Umbilical cord (tissue), 2 donors: ENCODE measurements around the gene TNFRSF9. TPM values are rescaled to one million over a fixed set of nuclear protein-coding genes. Genes with fewer than 3 reads are reported as not detected.
"Not testable (repeated sequence)": the region's sequence is repeated elsewhere in the genome, so short reads cannot be mapped to it uniquely, and the experiment has no call there.

Source experiments
- DNase-seq: peaks from one replicate; pipeline ENCODE4 v3.0.0-alpha.2; 2015; ENCODE audit warnings: low spot score
- total RNA-seq: library from RNA; depleted of rRNA; stranded (reverse); fragments of >200 nt; gene quantifications from one replicate; pipeline ENCODE4 v1.2.3, GENCODE V29; 2014; ENCODE audit warnings: low replicate concordance; ENCODE audit not compliant: insufficient read depth

TNFRSF9 gene
- 1.2 TPM for total RNA-seq

DNA sequence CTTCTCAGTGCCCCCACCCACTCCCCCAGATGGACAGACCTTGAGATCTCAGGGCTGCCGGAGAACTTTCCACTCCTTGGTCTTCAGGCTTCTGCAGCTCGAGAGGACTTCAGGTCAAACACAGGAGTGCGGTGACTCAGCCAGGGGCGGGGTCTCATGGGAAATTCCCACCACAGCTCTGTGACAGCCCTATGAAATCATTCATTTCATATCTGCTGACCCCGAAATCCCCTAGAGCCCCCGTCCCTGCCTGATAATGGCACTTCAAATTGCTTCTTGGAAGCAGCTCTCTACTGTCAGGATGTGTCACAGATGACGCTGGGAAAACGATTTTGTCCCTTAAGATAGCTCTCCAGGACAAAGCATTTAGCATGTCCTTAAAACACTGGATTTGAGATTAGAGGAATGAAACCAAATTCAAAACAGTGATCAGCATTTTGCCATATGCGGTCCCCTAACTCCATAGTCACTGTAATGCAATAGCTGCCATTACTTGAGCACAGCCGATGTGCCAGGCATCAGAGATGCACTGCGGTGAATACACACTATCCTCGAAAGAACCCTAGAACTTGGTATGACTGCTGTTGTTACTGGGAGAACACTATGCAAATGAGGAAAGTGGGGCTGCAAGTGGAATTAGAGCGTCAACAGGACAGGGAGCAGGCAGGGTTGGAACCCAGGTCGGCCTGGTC lies at the start of gene TNFRSF9:
Gene TNFRSF9 (minus strand): TSS at position 95 of the 692 bp plus-strand sequence. CDS start 845 bp downstream, outside the sequence.
- DNase-seq = no peak

DNA sequence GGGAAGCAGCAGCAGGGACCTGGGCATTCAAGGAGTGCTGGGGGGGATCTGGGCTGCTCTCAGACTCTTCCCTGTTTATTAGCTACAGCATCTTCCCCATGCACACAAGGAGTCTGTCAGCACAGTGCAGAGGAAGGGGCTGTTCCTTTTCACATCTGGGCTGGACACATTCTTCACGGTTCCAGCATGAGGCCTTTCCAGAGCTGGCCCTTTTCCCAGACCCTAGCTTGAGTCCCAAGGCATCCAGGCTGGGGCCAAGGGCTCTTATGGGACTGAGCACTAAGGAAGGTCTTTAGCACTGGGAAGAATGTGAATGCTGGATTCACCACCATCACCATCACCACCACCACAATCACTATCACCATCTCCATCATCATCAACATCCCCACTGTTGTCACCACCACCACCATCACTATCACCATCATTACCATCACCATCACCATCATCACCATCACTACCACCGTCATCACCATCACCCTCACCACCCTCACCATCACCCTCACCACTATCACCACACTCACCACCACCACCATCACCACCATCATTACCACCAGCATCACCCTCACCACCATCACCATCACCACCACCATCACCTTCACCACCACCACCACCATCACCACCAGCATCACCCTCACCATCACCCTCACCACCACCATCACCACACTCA lies 49.3 kb upstream of the TNFRSF9 start:
- DNase-seq = no peak

DNA sequence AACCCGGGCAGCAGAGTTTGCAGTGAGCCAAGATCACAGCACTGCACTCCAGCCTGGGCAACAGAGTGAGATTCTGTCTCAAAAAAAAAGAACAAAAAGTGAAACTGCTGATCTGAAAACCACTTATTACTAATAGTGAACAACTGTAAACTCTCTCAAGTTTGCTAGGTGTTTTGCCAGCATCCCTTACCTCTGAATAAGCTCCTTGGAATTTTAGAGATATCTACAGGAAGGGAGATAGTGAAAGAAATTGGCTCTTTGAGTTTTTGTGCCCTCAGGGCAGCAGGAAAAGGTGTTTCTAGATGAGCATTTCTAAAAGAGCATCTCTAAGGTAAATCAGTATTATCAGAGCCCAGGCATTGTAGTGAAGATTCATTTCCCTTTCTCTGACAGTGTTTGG lies 47.9 kb upstream of the TNFRSF9 start:
- DNase-seq = no peak

DNA sequence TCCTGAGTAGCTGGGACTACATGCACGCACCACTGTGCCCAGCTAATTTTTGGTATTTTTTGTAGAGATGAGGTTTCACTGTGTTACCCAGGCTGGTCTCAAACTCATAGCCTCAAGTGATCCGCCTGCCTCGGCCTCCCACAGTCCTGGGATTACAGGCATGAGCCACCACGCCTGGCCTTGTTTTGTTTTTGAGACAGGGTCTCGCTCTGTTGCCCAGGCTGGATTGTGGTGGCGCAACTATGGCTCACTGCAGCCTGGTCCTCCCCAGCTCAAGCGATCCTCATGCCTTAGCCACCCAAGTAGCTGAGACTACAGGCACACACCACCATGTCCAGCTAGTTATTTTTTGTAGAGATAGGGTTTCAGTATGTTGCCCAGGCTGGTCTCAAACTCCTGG lies 46.9 kb upstream of the TNFRSF9 start:
- DNase-seq = no peak

DNA sequence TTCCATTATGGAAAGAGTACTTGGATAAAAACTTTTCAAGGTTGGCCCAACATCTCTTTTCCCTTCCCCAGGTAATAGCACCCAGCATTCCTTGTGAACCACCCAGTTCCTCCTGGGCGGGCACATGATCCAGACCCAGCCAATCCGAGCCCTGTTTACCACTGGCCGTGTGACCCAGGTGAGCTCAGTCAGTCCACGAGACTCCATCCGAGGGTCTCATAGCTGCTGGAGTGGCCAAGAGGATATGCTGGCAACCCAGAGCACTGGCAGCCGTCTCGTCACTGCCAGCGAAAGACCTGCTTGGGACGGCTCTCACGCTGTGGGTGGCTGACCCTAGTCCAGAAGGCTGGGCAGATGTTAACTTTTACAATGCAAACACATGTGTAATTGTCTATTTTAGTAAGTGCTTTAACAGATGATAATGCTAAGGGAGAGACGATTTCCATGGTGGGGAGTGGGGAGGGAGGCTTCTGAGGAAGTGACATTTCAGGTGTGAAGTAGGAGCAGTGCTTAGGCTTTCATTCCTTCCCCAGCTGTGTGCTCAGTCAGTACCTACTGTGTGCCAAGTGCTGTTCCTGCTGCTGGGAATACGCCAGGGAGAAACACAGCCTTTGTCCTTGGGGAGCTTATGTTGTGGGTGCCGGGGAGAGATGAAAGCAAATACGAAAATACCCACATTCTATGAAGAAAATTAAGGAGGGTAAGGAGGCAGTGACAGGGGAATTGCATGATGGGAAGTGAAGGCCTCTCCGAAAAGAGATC lies 45.4 kb upstream of the TNFRSF9 start:
- DNase-seq = no peak

DNA sequence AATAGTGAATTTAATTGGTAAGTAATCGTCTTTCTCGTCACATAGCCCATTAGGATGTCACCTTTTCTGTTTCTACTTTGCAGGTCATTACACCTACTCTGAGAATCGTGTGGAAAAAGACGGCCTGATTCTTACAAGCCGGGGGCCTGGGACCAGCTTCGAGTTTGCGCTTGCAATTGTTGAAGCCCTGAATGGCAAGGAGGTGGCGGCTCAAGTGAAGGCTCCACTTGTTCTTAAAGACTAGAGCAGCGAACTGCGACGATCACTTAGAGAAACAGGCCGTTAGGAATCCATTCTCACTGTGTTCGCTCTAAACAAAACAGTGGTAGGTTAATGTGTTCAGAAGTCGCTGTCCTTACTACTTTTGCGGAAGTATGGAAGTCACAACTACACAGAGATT lies 44.2 kb upstream of the TNFRSF9 start:
- no peak for DNase-seq

DNA sequence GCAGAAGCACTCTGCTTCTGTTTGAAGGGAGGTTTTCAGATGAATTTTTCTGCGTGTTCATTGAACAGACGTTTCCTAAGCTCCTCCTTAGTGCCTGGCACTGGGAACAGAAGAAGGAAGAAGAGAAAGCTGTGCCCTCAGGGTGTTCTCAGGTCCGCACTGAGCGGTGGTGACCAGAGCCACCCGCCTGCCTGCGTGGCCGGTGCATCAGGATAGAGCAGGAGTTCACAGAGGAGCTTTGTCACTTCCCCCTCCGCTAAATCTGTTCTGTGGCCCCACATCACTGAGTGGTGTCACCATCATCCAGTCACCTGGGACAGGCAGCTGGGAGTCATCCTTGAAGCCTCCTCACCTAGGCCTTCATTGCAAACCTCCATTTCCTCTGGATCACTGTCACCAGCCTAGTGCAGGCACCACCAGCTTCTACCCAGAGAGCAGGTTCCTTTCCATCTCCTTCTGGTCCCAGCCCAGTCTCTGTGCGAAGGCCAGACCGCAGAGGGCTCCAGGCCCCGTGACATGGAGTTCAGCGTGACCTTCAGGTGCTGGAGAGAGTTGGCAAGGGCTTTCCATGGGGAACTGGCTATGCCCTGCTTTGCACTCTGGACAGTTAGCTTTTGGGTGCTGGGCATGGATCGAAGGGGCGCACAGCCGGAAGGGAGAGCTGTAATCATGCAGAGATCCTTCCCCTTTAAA lies 42.6 kb upstream of the TNFRSF9 start:
- no peak for DNase-seq

DNA sequence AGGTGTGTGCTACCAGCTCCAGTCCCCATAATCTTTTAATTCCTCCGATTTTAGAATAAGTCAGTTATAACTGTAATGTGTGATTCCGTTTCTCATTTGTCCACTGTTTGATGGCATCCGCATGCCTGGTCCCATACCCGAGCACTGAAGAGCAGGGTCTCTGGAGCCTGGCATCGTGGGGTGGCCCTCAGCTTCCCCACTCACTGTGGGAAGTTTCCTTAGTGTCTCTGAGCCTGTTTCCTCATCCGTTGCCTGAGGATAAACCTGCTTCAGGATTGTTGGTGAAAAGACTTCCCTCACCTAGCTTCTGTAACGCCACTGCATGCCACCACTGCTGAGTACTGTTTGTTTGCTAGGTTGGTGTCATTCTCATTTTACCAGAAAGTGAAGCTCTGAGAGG lies 40.3 kb upstream of the TNFRSF9 start:
- no peak for DNase-seq

DNA sequence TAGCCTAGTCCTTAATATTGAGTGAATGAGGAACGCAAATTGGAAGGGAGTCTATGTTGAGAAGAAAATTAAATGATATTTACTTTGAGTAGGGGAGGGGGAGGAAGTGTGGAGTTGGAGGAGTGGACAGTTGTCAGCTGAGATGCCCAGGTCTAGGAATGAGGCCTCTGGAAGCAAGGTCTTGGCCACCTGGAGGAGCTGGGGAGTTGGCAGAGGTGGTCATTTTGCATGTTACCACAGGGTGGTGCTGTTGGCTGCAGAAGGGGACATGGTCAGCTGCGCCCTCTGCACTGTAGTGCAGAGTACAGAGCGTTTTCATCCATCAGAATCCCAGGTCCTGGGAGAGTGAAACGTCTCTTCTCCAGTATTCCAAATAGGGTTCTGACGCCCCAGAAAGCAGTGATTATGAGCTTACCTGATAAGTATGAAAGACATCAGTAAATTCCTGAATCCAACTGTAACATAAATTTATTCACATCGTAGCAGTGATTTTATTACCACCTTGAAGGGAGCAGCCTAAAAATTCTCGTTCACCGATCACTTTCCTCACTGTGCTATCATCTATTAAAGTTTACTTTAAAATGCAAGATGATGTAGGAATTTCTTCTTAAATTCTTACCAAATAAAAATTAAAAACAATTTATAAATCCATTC lies 34.7 kb upstream of the TNFRSF9 start:
- peak; percentile 41 for DNase-seq

DNA sequence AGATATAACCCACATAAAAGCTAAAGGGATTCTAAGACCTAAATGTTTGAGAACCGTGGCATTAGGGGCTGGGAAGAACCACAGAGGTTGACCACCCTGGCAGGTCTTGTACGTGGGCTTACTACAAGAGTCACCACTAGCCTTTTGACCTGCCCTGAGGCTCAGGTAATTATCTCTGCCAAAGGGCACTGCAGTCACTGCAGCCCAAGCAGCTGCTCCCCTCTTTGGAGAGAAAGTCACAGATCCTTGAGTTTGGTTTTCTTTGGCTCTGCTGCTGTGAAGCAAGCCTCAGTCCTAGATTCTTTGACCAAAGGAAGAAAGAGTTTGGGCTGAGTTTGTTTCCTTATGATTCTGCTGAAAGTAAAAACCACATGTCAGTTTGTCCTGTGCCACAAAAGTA lies 32.4 kb upstream of the TNFRSF9 start:
- DNase-seq = no peak

DNA sequence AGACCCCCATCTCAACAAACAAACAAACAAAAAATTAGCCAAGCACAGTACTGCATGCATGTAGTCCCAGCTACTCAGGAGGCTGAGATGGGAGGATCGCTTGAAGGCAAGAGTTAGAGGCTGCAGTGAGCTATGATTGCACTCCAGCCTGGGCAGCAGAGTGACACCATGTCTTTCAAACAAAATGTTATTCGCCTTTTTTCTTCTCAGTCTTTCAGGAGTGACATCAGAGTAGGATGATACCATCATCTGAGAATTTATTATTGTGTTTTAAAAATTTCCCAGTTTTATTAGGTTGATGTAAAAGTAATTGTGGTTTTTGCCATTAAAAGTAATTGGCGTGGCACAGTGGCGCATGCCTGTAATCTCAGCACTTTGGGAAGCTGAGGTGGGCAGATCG lies 31.6 kb upstream of the TNFRSF9 start:
- no peak for DNase-seq

DNA sequence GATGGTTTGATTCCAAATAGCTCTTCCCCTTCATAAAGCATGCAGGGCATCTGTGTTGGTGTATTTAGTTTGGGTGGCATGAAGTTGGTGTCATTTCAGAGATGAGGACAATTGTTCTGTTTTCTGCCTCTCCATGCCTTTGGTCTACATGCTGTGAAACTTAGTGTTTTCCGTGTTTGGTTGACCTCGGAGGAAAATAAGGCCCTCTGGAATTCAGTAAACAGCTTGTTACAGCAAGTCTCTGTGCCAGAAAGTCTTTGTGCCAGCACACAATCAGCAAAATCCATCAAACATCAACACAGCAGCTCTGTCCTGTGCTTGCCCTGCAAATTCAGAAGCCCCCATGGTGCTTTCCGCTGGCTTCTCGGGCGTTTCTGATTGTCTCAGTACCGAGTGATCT lies 30.4 kb upstream of the TNFRSF9 start:
- DNase-seq = no peak

DNA sequence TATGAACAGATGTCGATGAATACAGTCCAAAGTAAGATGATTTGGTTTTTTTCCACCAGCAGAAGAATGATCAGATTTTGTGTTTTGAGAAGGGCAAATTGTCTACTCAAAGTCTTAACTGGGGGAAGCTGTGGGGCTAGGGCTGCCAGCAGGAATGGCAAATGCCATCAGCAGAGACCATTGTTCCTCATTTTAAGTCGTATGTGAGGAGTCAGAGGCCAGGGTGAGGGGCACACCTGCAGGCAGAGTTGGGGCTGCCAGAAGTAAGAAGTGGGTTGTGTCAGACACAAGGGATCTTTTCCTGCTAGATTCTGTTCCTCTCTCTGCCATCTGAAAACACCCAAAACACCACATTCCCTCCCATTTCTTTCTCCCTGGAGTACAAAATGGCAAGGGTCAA lies 29.6 kb upstream of the TNFRSF9 start:
- DNase-seq = no peak

DNA sequence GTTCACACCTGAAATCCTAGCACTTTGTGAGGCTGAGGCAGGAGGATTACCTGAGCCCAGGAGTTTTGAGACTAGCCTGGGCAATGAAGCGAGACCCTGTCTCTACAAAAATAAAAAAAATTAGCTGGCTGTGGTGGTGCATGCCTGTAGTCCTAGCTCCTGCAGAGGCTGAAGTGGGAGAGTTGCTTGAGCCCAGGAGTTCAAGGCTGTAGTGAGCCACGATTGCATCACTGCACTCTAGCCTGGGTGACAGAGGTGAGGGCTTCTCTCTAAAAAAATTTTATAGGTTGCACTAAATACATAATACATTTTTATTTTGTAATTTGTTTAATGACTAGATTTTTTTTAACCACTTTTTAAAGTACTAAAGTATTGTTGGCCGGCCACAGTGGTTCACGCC lies 27.0 kb upstream of the TNFRSF9 start:
- DNase-seq = no peak

DNA sequence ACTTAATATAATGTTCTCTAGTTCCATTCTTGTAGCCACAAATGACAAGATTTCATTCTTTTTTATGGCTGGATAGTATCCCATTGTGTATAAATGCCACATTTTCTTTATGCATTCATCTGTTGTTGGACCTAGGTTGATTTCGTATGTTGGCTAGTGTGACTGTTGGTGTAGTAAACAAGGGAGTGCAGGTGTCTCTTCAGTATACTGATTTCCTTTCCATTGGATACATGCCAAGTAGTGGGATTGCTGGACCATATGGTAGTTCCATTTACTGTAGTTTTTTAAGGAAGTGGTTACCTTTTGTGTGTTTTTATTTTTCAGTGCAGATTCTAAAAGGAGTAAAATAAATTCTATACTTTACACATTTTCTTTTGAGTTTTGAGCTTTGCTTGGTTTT lies 26.6 kb upstream of the TNFRSF9 start:
- no peak for DNase-seq

DNA sequence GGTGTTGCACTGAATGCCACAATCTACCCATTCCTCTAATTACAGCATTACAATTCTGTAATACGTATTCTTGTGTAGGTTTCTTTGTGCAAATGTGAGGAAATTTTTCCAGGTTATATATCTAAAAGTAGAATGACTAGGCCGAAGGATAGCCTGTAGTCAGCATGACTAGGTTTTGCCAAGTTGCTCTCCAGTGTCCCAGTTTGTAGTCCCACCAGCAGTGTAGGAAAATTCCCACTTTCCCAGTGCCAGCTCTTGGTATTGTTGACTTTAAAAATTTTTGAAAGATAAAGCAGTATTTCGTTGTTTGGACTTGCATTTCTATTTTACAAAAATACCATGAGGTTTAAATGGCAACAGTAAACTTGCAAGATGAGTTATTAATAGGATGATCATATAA lies 23.8 kb upstream of the TNFRSF9 start:
- DNase-seq = no peak

DNA sequence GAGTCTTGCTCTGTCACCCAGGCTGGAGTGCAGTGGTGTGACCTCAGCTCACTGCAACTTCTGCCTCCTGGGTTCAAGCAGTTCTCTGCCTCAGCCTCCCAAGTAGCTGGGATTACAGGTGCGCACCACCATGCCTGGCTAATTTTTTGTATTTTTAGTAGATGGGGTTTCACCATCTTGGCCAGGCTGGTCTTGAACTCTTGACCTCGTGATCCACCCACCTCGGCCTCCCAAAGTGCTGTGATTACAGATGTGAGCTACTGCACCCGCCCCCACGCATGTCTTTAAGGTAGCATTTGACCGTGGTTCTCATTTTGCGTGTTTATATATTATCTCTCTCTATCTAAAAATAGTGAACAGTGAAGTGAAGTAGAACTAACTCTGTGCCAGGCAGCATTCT lies 23.2 kb upstream of the TNFRSF9 start:
- DNase-seq = not testable (repeated sequence)

DNA sequence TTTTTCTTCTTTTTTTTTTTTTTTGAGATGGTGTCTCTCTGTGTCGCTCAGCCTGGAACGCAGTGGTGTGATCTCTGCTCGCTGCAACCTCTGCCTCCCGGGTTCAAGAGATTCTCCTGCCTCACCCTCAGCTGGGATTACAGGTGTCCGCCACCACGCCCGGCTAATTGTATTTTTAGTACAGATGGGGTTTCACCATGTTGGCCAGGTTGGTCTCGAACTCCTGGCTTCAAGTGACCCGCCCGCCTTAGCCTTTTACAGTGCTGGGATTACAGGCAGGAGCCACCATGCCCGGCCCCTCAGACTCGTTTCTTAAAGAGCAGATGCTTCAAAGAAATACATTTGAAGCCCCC lies 22.7 kb upstream of the TNFRSF9 start:
- DNase-seq = not testable (repeated sequence)

DNA sequence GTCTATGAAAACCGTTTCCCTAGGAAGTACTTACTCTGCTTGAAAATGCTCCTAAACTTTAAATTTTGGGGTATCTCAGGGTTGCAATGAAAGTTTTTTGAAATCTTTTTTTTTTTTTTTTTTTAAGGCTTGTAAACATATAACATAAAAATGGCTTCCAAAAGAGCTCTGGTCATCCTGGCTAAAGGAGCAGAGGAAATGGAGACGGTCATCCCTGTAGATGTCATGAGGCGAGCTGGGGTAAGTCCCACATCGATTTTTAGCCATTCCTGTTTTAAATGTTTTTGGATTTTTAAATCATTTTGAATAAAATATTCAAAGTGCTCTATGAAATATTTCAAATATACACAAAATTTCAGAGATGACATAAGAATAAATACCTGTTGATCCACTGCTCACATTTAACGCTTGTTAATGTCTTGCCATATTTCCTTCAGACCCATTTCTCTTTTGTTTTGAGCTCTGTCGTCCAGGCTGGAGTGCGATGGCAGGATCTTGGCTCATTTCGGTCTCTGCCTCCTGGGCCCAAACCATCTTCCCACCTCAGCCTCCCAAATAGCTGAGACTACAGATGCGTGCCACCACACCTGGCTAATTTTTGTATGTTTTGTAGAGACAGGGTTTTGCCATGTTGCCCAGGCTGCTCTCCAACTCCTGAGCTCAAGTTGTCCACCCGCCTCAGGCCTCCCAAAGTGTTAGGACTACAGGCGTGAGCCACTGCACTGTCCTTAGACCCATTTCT lies 22.2 kb upstream of the TNFRSF9 start:
- no peak for DNase-seq

DNA sequence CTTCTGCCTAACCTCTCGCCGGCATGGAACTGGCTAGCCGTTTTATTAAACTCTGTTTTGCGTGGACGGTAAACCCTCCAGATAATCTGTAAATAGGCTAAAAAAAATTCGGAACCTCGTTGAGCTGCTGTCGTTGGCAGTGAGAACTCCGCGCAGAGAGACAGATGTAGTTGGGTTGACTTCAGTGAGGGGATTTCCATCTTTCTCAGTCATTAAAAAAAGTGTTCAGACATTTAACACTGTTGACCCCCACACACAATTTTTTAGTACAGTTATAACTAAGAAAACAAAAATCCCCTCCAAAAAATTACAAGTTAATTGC lies 21.3 kb upstream of the TNFRSF9 start:
- DNase-seq = no peak
